ENCODE results near the gene PIGQ.

GRCh38 chr16:626787-627453, 57.2 kb downstream of the PIGQ start:
- no peak for TF ChIP-seq POLR2A (IDR thresholded peaks at IDR 0.05)
- TF ChIP-seq, protein P1, sequence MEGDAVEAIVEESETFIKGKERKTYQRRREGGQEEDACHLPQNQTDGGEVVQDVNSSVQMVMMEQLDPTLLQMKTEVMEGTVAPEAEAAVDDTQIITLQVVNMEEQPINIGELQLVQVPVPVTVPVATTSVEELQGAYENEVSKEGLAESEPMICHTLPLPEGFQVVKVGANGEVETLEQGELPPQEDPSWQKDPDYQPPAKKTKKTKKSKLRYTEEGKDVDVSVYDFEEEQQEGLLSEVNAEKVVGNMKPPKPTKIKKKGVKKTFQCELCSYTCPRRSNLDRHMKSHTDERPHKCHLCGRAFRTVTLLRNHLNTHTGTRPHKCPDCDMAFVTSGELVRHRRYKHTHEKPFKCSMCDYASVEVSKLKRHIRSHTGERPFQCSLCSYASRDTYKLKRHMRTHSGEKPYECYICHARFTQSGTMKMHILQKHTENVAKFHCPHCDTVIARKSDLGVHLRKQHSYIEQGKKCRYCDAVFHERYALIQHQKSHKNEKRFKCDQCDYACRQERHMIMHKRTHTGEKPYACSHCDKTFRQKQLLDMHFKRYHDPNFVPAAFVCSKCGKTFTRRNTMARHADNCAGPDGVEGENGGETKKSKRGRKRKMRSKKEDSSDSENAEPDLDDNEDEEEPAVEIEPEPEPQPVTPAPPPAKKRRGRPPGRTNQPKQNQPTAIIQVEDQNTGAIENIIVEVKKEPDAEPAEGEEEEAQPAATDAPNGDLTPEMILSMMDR (IDR thresholded peaks at IDR 0.05) = no peak

All from heart left ventricle (tissue), 13 donors.